ENCODE results near the gene MOB2.

MOB2 gene

GRCh38 chr11:1528710-1529109, 42.1 kb upstream of the MOB2 start:
- ChIA-PET CTCF (no interaction called here), POLR2A (no interaction called here)
- no peak for DNase-seq (ENCODE audit: extremely low spot score)
- no peak for TF ChIP-seq TARDBP (IDR thresholded peaks at IDR 0.05)
- no peak for TF ChIP-seq SUZ12 (IDR thresholded peaks at IDR 0.05)
- TF ChIP-seq FOXK2 (IDR thresholded peaks at IDR 0.05): no peak
- no peak for TF ChIP-seq ELF4 (IDR thresholded peaks at IDR 0.05)
- TF ChIP-seq CTBP1 (IDR thresholded peaks at IDR 0.05; ENCODE audit: borderline replicate concordance): no peak
- no peak for TF ChIP-seq SP1 (IDR thresholded peaks at IDR 0.05)
- TF ChIP-seq BHLHE40 (IDR thresholded peaks at IDR 0.05; ENCODE audit: borderline replicate concordance): no peak
- TF ChIP-seq L3MBTL2 (conservative IDR thresholded peaks at IDR 0.05): no peak
- TF ChIP-seq ARNT (IDR thresholded peaks at IDR 0.05): no peak
- TF ChIP-seq ZNF384 (IDR thresholded peaks at IDR 0.05): no peak
- TF ChIP-seq, protein P1, sequence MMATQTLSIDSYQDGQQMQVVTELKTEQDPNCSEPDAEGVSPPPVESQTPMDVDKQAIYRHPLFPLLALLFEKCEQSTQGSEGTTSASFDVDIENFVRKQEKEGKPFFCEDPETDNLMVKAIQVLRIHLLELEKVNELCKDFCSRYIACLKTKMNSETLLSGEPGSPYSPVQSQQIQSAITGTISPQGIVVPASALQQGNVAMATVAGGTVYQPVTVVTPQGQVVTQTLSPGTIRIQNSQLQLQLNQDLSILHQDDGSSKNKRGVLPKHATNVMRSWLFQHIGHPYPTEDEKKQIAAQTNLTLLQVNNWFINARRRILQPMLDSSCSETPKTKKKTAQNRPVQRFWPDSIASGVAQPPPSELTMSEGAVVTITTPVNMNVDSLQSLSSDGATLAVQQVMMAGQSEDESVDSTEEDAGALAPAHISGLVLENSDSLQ (IDR thresholded peaks at IDR 0.05): no peak
- no peak for TF ChIP-seq HDGF (IDR thresholded peaks at IDR 0.05; ENCODE audit: borderline replicate concordance)
- no peak for TF ChIP-seq FOXM1 (IDR thresholded peaks at IDR 0.05; ENCODE audit: borderline replicate concordance)
- TF ChIP-seq FOXA1 (IDR thresholded peaks at IDR 0.05): no peak
- TF ChIP-seq NFRKB (IDR thresholded peaks at IDR 0.05): no peak
- TF ChIP-seq LEF1 (IDR thresholded peaks at IDR 0.05; ENCODE audit: borderline replicate concordance): no peak

DNA sequence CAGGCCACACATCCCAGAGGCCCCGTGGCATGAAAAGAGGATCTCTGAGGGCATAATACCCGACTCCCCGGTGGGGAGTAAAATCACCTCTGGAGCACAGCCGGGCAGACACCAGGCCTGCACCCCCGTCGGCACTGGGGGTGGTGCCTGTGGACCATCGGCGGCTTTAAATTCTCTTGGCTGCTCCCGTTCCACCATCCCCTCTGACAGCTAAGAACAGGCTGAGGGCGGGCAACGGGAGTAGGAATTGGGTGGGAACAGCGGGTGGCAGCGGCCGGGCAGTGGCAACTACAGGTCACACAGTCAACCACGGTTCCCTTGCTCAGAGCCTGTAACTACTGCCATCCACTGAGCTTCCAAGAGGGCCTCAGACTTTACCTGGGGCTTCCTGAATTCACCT, 40.2 kb upstream of the MOB2 start:
- no peak for DNase-seq (ENCODE audit: extremely low spot score)
- POLR2A ChIA-PET: no interaction called here
- TF ChIP-seq L3MBTL2 (conservative IDR thresholded peaks at IDR 0.05) (no peak), TARDBP (IDR thresholded peaks at IDR 0.05) (no peak), NFRKB (IDR thresholded peaks at IDR 0.05) (no peak), FOXK2 (IDR thresholded peaks at IDR 0.05) (no peak), ELF4 (IDR thresholded peaks at IDR 0.05) (no peak), ZNF384 (IDR thresholded peaks at IDR 0.05) (no peak), HDGF (IDR thresholded peaks at IDR 0.05; ENCODE audit: borderline replicate concordance) (no peak), SUZ12 (IDR thresholded peaks at IDR 0.05) (no peak), CTBP1 (IDR thresholded peaks at IDR 0.05; ENCODE audit: borderline replicate concordance) (no peak), BHLHE40 (IDR thresholded peaks at IDR 0.05; ENCODE audit: borderline replicate concordance) (no peak), FOXA1 (IDR thresholded peaks at IDR 0.05) (no peak), SP1 (IDR thresholded peaks at IDR 0.05) (no peak)
- CTCF ChIA-PET: no interaction called here

GRCh38 chr11:1523779-1524178, 37.2 kb upstream of the MOB2 start:
- ChIA-PET CTCF (no interaction called here), POLR2A (no interaction called here)
- no peak for TF ChIP-seq TARDBP (IDR thresholded peaks at IDR 0.05)
- no peak for TF ChIP-seq BHLHE40 (IDR thresholded peaks at IDR 0.05; ENCODE audit: borderline replicate concordance)
- no peak for TF ChIP-seq ARNT (IDR thresholded peaks at IDR 0.05)
- no peak for TF ChIP-seq ZNF384 (IDR thresholded peaks at IDR 0.05)
- TF ChIP-seq LEF1 (IDR thresholded peaks at IDR 0.05; ENCODE audit: borderline replicate concordance): no peak
- TF ChIP-seq ELF4 (IDR thresholded peaks at IDR 0.05): no peak
- no peak for TF ChIP-seq NFRKB (IDR thresholded peaks at IDR 0.05)
- TF ChIP-seq L3MBTL2 (conservative IDR thresholded peaks at IDR 0.05): no peak
- no peak for TF ChIP-seq SP1 (IDR thresholded peaks at IDR 0.05)
- TF ChIP-seq HDGF (IDR thresholded peaks at IDR 0.05; ENCODE audit: borderline replicate concordance): no peak
- TF ChIP-seq, protein P1 (IDR thresholded peaks at IDR 0.05): no peak
- TF ChIP-seq FOXM1 (IDR thresholded peaks at IDR 0.05; ENCODE audit: borderline replicate concordance): no peak
- DNase-seq (ENCODE audit: extremely low spot score): no peak

DNA sequence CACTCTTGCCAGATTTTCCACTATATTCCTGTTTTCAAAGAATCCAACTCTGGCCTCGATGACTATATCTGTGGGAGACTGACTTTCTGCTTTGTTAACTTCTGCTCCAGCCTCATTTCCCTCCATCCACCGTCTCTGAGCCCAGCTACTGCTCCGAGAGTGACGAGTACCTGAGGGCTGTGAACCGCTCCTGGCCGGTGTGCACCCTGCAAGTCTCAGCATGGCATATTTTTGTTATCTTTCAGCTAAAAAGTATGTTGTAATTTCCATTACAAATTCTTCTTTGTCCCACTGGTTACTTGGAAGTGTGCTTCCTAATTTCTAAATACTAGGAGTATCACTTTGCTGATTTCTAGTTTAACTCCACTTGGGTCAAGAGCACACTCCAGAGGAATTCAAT, 36.5 kb upstream of the MOB2 start:
- CTCF ChIA-PET: no interaction called here

DNA sequence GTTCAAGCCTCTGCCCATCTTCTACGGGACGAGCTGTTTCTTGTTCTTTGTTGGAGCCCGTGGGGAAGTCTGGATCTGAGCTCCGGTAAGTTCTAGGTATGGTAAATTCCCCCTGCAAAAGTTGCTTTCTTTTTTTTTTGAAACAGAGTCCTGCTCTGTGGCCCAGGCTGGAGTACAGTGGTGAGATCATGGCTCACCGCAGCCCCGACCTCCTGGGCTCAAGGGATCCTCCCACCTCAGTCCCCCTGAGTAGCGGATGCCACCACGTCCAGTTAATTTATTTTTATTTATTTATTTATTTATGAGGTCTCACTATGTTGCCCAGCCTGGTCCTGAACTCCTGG, 35.5 kb upstream of the MOB2 start:
- DNase-seq (ENCODE audit: extremely low spot score): no peak
- POLR2A ChIA-PET: no interaction called here
- TF ChIP-seq SUZ12 (IDR thresholded peaks at IDR 0.05): no peak
- TF ChIP-seq CTBP1 (IDR thresholded peaks at IDR 0.05; ENCODE audit: borderline replicate concordance): no peak
- no peak for TF ChIP-seq ZNF384 (IDR thresholded peaks at IDR 0.05)
- no peak for TF ChIP-seq ELF4 (IDR thresholded peaks at IDR 0.05)
- TF ChIP-seq BHLHE40 (IDR thresholded peaks at IDR 0.05; ENCODE audit: borderline replicate concordance): no peak
- CTCF ChIA-PET: no interaction called here

More for the DNA sequence above, 36.5 kb upstream of the MOB2 start:
- TF ChIP-seq FOXM1 (IDR thresholded peaks at IDR 0.05; ENCODE audit: borderline replicate concordance) (no peak), CTBP1 (IDR thresholded peaks at IDR 0.05; ENCODE audit: borderline replicate concordance) (no peak), NFRKB (IDR thresholded peaks at IDR 0.05) (no peak), SP1 (IDR thresholded peaks at IDR 0.05) (no peak), FOXA1 (IDR thresholded peaks at IDR 0.05) (no peak), FOXK2 (IDR thresholded peaks at IDR 0.05) (no peak), TARDBP (IDR thresholded peaks at IDR 0.05) (no peak), ELF4 (IDR thresholded peaks at IDR 0.05) (no peak), SUZ12 (IDR thresholded peaks at IDR 0.05) (no peak), BHLHE40 (IDR thresholded peaks at IDR 0.05; ENCODE audit: borderline replicate concordance) (no peak), HDGF (IDR thresholded peaks at IDR 0.05; ENCODE audit: borderline replicate concordance) (no peak), ZNF384 (IDR thresholded peaks at IDR 0.05) (no peak), ARNT (IDR thresholded peaks at IDR 0.05) (no peak), L3MBTL2 (conservative IDR thresholded peaks at IDR 0.05) (no peak), LEF1 (IDR thresholded peaks at IDR 0.05; ENCODE audit: borderline replicate concordance) (no peak)
- TF ChIP-seq, protein P1 (IDR thresholded peaks at IDR 0.05): no peak
- POLR2A ChIA-PET: no interaction called here
- no peak for DNase-seq (ENCODE audit: extremely low spot score)

DNA sequence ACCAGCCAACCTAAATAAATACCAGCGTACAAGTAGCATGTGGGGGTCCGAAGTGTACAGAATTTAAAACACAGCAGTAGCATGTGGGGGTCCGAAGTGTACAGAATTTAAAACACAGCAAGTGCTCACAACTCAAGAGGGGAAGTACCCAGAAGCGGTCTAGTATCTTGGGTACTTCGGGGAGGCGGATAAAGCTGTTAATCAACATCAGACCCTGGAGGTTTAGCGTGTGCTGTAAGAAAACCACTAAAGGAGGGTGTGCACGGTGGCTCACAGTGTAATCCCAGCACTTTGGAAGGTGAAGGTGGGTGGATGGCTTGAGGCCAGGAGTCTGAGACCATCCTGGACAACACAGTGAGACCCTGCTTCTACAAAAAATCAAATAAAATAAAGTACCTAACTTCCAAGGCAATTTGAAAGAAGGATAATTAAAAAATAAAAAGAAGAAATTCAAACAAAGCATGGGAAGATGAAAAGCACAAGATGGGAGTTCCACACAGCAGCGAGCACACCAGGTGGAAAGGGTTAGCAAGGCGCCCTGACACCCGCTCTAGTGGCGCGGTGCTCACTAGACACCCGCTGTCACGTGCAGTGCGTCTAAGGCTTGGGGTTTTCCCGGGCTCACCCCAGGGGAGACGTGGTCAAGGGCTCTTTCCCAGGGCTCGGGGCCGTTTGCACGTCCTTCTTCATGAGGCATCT, 35.0 kb upstream of the MOB2 start:
- POLR2A ChIA-PET: no interaction called here
- DNase-seq (ENCODE audit: extremely low spot score): no peak
- no peak for TF ChIP-seq BHLHE40 (IDR thresholded peaks at IDR 0.05; ENCODE audit: borderline replicate concordance)
- TF ChIP-seq FOXM1 (IDR thresholded peaks at IDR 0.05; ENCODE audit: borderline replicate concordance): no peak
- TF ChIP-seq ELF4 (IDR thresholded peaks at IDR 0.05): no peak
- no peak for TF ChIP-seq L3MBTL2 (conservative IDR thresholded peaks at IDR 0.05)
- no peak for TF ChIP-seq FOXK2 (IDR thresholded peaks at IDR 0.05)
- no peak for TF ChIP-seq FOXA1 (IDR thresholded peaks at IDR 0.05)
- TF ChIP-seq ARNT (IDR thresholded peaks at IDR 0.05): no peak
- CTCF ChIA-PET: no interaction called here

Data from HEK293T (cell line).